Measurements from ENCODE around the gene KRT75. TPM values are rescaled to one million over a fixed set of nuclear protein-coding genes. Genes with fewer than 3 reads are reported as not detected.

The KRT75 gene
- total RNA-seq, 4 donors from 2014 or later = not detected

DNA sequence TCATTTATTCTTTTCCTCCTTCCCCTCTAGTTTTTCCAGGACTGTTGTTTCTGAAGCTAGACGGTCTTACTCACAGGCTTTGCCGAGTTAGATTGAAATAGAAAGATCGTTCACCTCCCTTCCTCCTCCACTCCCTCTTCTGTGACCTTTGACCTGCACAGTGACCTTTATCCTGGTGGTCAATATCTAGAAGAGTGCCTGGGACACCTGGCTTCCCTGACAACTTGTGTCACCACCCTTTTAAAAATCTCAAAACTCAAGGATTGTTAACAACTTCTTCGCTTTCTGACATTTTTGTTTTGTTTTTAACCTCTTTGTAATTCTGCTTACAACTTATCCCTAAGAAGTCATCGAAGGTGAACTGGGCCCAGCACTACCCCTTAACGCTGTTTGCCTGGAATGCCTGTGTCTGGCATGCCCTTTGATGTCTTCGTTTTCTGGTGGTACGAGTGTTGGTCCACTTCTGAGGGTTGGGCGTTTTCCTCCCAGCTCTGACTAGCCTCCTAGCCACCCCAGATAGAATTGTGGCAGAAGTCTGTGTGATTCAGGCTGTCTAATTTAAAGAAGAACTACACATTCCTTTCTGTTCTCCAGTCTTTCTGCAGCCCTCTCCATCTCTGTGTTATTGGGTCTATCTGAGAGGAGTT lies 2.8 kb upstream of the KRT75 start:
- TF ChIP-seq EP300 (IDR thresholded peaks at IDR 0.05) = no peak
- no peak overlapping the region for H3K27ac ChIP-seq
- H3K36me3 ChIP-seq = no peaks in the 10 kb centered on the region
- H3K27me3 ChIP-seq = peaks cover 22% of the 10 kb centered on the region
- no peaks in the 10 kb centered on the region for H3K9me3 ChIP-seq
- no peak for ATAC-seq
- H3K4me3 ChIP-seq = no peak overlapping the region
- WGBS, 2 donors (ENCODE audit: low coverage in 1 of 2) = 63 to 90% methylated on average over 2 to 8 of the region's 9 CpGs
- no peaks in the 10 kb centered on the region for H3K4me1 ChIP-seq

DNA sequence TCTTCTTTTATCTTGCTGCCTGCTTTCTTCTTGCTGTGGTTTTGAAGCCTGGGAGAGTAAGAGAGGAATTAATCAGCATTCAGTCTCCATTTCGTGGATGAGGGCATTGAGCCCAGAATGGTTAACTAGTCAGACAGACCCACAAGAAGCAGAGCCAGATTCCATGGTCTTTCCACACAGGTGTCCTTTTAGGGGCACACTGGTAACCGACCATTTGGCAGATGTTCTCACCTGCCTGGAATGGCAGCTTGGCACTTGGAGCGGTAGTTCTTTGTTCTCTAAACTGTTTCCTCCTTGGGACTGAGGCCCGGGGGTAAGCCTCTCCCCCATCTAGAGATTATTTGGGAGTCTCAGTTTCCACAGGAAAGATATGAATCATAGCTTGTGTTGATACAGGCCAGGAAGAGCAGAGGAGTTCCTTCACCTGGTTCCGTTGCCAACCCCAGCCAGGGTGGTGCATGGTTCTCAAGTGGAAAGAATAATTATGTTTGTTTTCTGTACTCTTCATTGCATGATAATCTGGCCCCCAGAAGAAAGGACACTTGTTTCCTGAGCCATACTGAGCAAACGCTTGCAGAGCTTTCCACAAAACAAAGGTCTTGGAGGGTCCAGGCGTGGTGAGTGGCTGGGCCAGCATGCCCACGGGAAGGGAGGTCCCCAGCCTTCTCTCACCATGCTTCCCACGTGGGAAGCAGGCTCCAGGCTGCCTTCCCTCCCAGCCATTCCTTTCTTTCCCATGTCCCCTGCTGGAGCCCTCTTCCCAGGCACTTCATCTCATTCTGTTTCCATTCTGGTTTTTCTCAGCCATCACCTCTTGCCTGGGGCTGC lies 2.0 kb upstream of the KRT75 start:
- TF ChIP-seq POLR2AphosphoS5 (IDR thresholded peaks at IDR 0.05) (no peak), POLR2A (IDR thresholded peaks at IDR 0.05) (no peak), EP300 (IDR thresholded peaks at IDR 0.05) (no peak)
- TF ChIP-seq, protein P1, sequence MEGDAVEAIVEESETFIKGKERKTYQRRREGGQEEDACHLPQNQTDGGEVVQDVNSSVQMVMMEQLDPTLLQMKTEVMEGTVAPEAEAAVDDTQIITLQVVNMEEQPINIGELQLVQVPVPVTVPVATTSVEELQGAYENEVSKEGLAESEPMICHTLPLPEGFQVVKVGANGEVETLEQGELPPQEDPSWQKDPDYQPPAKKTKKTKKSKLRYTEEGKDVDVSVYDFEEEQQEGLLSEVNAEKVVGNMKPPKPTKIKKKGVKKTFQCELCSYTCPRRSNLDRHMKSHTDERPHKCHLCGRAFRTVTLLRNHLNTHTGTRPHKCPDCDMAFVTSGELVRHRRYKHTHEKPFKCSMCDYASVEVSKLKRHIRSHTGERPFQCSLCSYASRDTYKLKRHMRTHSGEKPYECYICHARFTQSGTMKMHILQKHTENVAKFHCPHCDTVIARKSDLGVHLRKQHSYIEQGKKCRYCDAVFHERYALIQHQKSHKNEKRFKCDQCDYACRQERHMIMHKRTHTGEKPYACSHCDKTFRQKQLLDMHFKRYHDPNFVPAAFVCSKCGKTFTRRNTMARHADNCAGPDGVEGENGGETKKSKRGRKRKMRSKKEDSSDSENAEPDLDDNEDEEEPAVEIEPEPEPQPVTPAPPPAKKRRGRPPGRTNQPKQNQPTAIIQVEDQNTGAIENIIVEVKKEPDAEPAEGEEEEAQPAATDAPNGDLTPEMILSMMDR (IDR thresholded peaks at IDR 0.05) = no peak
- no peaks in the 10 kb centered on the region for H3K4me1 ChIP-seq
- no peak for ATAC-seq
- H3K27me3 ChIP-seq = peaks cover 26% of the 10 kb centered on the region
- no peaks in the 10 kb centered on the region for H3K9me3 ChIP-seq
- 41 to 68% methylated on average over 4 to 6 of the region's 9 CpGs for WGBS, 2 donors (ENCODE audit: low coverage in 1 of 2)
- no peaks in the 10 kb centered on the region for H3K36me3 ChIP-seq
- no peak overlapping the region for H3K27ac ChIP-seq
- no peak overlapping the region for H3K4me3 ChIP-seq

DNA sequence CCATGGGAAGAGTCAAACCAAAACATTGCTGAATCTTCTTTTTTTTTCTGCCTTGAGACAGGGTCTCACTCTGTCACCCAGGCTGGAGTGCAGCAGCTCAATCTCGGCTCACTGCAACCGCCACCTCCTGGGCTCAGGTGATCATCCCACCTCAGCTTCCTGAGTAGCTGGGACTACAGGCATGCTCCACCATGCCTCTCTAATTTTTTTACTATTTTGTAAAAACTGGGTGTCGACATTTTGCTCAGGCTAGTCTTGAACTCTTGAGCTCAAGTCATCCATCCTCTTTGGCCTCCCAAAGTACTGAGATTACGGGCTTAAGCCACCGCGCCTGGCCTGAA lies 1.5 kb upstream of the KRT75 start:
- TF ChIP-seq, protein P1 (IDR thresholded peaks at IDR 0.05) = no peak
- no peak for TF ChIP-seq EP300 (IDR thresholded peaks at IDR 0.05)
- TF ChIP-seq POLR2AphosphoS5 (IDR thresholded peaks at IDR 0.05) = no peak
- TF ChIP-seq POLR2A (IDR thresholded peaks at IDR 0.05) = no peak
- WGBS, 2 donors (ENCODE audit: low coverage in 1 of 2) = 72 to 100% methylated on average over 2 to 6 of the region's 6 CpGs
- Histone ChIP-seq H3K27ac (no peak overlapping the region), H3K36me3 (no peaks in the 10 kb centered on the region), H3K4me3 (no peak overlapping the region), H3K4me1 (no peaks in the 10 kb centered on the region), H3K27me3 (peaks cover 27% of the 10 kb centered on the region), H3K9me3 (no peaks in the 10 kb centered on the region)
- ATAC-seq = no peak

DNA sequence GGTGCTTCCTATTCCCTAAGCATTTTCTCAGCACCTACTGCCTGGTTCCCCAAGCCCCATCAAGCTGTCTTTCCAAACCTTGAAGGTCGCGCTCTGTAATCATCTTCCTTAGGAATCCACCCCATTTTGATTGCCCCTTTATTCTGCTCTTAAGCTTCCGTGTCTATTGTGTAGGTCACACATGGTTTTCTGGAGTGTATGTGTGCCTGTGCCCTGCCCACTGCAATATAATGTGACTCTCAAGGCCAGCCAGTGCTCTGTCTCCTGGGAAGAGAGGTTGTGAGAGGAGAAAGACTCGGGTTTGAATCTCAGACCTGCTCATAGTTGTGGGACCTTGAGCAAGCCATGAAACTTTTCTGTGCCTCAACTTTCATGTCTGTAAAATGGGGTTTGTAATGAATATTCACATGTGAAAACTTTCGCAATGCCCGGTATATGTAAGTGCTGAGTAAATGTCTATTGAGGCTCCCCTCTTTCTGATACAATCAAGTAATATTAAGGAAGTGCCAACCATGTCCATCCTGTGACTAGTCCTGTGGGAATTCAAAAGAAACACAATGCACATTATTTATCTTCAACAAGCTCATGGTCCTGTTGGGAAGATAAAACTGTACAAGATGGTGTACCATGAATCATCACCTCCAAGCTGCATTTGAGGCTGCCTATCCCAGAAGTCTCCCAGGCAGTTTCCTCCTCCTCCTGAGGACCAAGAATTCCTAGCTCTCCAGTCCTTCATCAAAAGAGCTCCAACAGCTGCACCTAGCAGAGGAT lies 774 bp upstream of the KRT75 start:
- H3K27ac ChIP-seq = no peak overlapping the region
- TF ChIP-seq POLR2A (IDR thresholded peaks at IDR 0.05) (no peak), EP300 (IDR thresholded peaks at IDR 0.05) (no peak), POLR2AphosphoS5 (IDR thresholded peaks at IDR 0.05) (no peak)
- TF ChIP-seq, protein P1 (IDR thresholded peaks at IDR 0.05) = no peak
- H3K36me3 ChIP-seq = no peaks in the 10 kb centered on the region
- H3K4me1 ChIP-seq = no peaks in the 10 kb centered on the region
- H3K4me3 ChIP-seq = no peak overlapping the region
- WGBS, 2 donors (ENCODE audit: low coverage in 1 of 2) = 91% methylated on average over 4 to 6 of the region's 6 CpGs
- no peaks in the 10 kb centered on the region for H3K9me3 ChIP-seq
- H3K27me3 ChIP-seq = peaks cover 33% of the 10 kb centered on the region
- ATAC-seq = no peak

DNA sequence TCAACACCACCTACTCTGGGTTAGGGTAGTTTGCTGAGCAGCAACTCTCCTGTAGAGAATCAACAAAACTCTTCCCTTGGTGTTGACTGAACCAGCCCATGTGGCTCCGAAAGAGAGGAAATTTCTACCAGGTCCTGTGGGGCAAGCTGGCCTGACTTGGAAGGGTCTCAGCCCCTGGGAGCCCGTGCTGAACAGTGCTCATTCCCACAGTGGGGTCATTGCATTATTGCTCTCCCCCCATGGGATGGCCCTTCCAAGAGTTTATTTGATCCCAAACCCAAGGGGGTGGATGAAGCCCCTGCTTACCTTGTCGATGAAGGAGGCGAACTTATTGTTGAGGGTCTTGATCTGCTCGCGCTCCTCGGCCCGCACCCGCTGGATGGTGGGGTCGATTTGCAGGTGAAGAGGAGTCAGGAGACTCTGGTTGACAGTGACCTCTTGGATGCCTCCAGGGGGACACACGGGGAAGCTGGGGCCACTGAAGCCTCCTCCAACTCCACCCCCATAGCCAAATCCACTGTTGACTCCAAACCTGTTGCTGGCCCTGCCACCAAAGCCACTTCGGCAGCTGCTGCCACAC lies 580 bp downstream of the KRT75 start:
- peaks cover 33% of the 10 kb centered on the region for H3K27me3 ChIP-seq
- ATAC-seq = no peak
- no peaks in the 10 kb centered on the region for H3K36me3 ChIP-seq
- H3K4me1 ChIP-seq = no peaks in the 10 kb centered on the region
- no peak overlapping the region for H3K4me3 ChIP-seq
- TF ChIP-seq POLR2AphosphoS5 (IDR thresholded peaks at IDR 0.05) (no peak), POLR2A (IDR thresholded peaks at IDR 0.05) (no peak), EP300 (IDR thresholded peaks at IDR 0.05) (no peak)
- TF ChIP-seq, protein P1 (IDR thresholded peaks at IDR 0.05) = no peak
- no peaks in the 10 kb centered on the region for H3K9me3 ChIP-seq
- no peak overlapping the region for H3K27ac ChIP-seq
- WGBS, 2 donors (ENCODE audit: low coverage in 1 of 2) = 84% methylated on average over 8 of the region's 12 CpGs; no CpG with 5 or more reads in 1 of the 2 donors
